NCI-H345 treated with DMSO at 0.1 percent for 48 hours (cell line): Measurements from ENCODE around the gene CD34.
A peak's percentile ranks its signal among the peaks of the same experiment; 100 is the strongest.
"Not testable (repeated sequence)": the region's sequence is repeated elsewhere in the genome, so short reads cannot be mapped to it uniquely, and the experiment has no call there.

Experiments
- DNase-seq: peaks from one replicate; lab custom pipeline; 2025; ENCODE audit not compliant: unreplicated experiment; lab: John Stamatoyannopoulos, UW

CD34 gene

DNA sequence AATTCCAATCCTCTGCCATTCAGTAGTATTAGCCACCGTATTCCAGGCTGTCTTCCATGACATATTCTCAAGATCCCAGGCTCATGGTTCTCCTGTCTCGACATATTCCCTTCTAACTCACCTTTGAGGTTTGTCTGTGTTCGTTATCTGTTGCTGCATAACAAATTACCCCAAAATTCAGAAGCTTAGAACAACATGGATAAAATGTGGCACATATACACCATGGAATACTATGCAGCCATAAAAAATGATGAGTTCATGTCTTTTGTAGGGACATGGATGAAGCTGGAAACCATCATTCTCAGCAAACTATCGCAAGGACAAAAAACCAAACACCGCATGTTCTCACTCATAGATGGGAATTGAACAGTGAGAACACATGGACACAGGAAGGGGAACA, 33.0 kb downstream of the CD34 start:
- DNase-seq, result not testable (repeated sequence)

DNA sequence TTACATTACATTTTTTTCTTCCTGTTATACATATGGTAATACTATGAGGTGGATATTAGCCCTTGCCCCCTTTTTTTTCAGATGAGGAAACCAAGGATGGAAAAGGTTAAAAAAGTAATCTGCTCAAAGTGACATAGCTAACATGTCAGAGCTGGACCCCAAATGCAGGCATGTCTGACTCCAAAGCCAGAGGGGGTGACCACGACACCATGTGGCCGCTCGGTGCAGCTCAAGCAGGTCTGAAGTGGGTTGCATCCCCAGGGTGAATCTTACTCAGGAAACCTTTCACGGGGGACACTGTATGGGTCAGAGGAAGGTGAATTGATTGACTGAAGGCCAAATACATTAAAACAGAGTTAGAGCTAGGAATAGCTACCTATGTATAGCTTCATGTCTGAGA, 34.8 kb downstream of the CD34 start:
- DNase-seq, result no peak

GRCh38 chr1:207875532-207875931, 35.4 kb downstream of the CD34 start:
- no peak for DNase-seq

DNA sequence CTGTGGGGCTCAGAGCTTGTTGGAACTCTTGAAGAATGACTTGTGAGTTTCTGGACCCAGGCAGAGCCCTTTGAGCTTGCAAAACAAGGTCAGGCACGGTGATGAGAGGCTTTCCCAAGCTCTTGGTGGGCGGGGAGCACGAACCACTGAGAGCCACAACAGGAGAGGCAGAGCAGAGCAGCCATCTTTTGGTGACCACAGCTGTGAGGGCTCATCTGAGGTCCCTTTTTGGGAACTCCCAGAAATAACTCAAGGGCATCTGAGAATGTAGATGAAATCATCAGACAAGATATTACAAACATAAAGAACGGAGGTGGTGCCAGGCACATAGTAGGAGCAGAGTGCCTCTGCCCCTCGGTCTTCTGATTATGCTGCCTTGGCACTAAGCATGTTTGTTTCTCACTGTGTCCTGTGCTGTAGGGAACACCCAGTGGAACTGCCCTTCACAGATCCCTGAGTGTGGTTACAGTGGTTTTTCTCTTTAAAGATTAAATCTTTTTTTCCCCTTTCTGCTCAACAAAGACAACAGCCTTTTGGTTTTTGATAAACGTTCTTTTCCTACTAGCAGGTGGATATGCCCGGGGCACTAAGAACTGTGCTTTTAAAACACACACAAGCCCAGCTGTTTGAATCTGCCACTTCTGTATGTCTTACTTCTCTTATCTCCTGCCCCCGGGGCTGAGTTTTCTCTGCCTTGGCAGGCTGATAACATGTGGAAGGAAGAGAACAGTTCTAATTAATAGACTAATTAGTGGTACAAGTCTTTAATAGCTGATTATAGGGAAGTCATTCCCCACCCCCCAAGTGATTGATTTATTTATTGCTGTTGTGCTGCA, 37.7 kb downstream of the CD34 start:
- no peak for DNase-seq

DNA sequence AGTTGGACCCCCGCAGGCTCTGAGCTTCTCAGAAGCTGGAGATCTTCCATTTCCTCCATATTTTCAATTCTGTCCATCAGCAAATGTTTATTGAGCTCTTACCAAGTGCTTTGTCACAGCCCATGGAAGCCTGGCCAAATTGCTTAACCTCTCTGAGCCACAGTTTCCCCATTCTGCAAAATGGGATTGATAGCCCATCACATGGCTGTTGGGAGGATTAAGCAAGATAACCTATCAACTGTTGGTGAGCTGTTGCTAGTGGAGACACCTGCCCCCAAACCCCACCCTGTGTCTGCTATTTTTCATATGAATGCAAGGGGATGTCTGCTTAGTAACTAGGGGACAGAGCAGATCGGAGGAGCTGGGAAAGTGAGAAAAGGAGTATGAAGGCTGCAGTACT, 38.3 kb downstream of the CD34 start:
- no peak for DNase-seq

GRCh38 chr1:207871117-207871649, 39.7 kb downstream of the CD34 start:
- no peak for DNase-seq

DNA sequence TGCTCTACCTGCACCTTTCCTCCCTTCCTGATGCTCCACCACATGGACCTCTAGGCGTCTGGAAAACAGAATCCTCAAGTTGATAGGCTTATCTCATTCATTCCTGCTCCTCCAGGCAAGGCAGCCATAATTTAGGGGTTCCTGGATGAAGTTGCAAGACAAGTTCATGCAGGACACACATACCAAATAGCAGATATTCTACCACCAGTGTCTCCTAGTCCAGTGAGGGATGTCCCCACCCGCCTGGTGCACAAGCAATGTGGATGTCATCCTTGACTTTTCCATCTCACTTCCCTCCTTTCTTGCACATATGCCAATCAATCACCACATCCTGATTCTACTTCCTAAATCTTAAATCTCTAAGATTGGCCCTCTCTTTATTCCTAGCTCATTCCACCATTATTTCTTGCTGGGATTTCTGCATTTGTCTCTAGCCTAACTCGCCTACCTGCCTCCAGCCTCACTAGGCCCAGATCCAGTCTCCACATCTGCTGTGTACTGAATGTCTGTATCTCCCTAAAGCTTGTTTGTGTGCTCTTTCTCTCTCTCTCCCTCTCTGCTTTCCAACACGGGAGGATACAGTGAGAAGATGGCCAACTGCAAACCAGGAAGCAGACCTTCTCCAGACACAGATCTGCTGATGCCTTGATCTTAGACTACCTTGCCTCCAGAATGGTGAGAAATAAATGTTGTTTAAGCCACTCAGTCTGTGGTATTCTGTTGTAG, 40.5 kb downstream of the CD34 start:
- DNase-seq, result no peak

DNA sequence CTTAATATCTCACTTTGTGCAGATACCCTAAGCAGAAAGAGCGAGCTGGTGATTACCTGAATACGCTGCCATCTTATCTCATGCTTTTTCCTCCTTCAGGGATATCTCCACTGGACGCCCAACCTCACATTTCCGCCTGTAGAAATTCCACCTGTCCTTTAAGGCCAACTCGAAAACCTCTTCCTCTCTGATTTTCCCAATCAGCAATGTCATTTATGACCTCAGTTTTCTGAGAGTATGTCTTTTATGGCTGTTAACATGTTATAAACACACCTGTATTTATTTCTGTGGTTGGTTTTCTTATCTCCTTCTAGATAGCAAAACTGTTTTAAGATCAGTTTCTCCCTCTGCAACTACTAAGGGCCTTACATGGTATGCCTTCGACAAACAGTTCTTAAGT, 41.1 kb downstream of the CD34 start:
- no peak for DNase-seq

GRCh38 chr1:207868774-207869721, 41.9 kb downstream of the CD34 start:
- DNase-seq, result peak; percentile 31

DNA sequence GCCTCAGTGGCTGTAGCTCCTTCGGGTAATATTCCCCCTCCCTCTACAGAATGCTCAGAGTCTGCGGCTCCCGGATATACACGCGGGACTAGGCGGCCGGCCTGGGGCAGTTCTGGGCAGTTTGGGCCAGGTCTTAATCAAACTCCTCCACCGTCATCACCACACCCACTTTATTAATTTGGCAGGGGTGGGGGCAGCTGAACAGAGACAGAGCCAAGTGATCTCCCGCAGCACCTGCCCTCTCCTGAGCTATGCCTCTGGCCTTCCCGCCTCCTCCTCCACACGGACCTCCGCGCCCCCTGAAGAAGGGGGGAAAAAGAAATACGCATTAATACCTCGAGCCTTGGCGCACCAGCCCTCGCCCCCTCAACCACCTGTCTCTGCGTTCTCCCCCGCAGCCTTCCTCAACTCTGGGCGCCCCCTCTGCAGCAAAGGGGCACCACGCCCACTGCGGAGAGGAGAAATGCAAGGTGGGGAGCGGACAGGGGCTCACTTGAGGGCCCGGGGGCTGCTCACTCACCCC, 42.6 kb downstream of the CD34 start:
- DNase-seq, result peak; percentile 26

DNA sequence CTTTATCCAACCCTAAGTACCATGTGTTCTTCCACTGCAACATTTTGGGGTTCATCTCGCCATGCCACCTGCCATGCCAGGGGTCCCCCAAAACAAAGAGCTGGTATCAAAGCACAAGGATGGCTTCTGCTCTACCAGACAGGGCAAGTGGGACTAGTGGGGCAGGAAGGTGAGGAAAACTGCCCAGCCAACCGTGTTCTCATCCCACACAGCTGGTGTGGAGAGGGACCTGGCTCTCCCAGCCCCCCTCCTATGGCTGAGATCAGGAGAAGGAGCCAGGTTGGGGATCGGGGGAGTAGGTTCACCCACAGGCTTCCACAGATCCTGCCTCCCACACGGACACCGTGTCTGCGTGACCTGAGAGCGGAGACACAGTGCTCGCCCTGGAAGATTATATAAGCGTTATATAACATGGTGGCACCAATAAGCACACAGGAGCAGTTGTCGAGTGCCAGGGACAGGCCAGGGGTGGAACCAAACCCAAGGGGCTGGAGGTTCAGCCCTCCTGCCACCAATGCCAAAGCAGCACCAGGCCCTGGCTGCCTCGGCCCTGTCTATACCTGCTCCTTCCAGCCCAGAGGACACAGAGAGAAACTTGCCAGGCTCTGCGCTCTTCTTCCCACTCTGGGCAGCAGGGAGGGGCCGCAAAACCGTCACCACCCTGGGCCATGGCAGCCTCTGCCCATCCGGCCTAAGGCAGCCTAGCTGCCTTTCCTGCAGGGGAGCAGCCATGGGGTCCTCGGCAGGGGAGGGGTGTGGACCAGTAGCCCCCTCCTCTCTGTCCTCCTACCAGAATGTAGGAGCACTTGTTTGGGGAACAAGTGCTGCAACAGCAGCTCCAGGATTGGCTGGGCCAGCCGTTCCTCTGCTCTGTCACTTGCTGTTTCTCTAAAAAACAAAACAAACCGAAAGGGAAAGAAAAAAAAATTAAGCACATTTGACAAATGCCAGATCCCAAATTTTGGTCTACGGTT, 43.5 kb downstream of the CD34 start:
- no peak for DNase-seq

DNA sequence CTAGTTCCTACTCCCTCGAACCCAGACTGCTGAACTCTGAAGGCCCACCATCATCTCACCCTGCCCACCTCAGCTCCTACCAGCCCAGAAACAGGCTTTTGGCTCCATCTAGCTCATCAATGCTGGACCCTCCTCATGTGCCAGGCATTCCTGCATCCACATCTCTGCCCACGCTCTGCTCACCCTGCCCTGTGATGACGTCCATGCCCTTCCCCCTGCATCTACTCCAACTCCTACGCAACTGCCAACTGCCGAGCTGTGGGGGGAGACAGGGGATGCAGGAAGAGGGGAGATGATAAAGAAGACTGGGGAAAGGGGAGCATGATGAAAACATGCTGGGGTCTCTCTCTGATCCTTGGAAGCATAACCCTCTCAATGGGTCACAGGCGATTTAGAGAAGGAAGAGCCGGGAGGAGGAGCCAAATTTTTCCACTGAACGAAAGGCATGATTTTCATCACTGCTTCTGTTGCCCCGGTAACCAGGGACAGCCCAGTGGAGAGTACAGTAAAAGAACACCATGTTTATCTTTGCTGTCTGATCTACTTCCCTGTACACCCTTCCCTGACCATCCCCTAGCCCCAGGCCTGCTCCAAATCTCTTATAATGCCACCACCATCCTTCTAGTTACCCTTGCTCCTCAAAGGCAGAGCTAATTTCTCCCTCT, 44.3 kb downstream of the CD34 start:
- DNase-seq, result no peak

DNA sequence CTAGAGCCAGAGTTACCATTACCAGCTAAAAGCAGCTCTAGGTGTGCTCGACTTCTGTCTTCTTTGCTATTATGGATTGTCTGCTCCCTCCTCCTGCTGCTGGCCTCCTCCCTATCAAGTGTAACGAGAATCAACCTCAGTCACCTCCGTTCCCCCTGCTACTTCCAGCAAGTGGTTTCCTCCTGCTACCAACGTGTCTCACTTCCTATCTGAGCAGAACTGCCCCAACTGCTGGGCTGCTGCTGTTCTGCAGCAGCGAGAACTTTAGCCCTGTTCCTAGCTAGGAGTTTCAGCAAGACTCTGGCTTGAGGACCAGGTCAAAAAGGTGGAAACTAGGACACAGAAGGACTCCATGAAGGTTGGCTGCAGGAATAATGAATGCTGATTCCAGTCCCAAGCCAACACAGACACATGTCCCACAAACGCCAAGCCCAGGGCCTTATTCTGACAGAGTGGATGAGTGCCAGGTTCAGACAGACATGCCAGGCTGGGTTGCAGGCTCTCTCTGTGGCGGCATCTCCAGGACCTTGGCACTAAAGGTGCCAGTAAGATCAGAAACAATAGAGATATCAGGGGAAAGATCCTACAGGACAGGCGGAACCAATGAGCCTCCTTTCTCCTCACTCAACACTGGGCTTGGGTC, 46.9 kb downstream of the CD34 start:
- DNase-seq, result no peak

- DNase-seq, result no peak
Observed at GRCh38 chr1:207862241-207862787, 48.6 kb downstream of the CD34 start.

DNA sequence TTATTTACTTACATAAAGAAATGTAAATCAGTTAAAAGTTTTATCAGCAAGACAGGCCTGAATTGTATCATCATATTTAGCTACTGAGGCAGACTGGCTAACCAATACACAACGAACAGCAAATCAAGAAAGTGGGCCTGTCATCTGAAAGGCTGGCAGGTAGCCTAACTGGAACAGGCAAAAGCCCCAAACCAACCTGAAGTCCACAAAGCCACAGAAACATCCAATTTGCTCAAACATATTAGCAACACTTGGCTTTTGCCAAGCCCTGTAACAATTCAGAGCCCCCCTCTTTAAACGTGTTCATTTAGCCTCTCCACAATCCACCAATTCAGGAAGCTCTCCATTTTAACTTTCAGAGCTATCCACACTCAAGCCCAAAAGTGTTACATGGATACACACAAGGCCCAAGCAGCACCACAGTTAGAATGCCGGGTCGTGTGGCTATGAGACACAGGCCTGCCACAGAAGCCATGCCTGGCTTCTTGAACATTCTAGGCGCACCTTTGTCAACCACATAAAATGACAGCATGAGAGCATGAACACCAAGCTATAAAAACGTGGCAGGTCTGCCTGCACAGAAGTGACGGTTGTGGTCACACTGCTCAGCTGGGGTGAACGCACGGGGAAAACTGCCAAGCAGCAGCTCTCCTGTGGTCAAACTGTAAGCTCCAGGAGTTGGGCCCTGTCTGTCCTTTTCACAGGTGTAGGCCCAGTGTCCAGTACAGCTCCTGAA, 49.3 kb downstream of the CD34 start:
- no peak for DNase-seq

DNA sequence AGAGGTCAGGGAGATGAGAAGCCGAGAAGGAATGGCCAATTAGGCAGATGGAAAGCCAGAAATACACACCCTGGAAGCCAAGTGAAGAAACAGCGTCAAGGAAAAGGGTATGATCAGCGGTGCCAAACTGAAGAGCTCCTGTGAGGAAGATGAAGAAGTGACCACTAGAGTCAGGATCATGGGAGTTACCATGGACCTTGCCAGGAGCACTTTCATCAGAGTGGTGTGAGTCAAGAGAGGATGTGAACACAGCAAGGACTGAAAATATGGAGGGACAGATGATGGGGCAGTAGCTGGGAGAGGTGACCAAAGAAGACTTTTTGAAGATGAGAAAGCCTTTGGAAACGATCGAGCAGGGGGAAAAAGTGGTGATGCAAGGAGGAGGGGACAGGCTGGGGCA, 50.4 kb downstream of the CD34 start:
- no peak for DNase-seq

- DNase-seq, result no peak
Observed at GRCh38 chr1:207858806-207859205, 52.1 kb downstream of the CD34 start.

DNA sequence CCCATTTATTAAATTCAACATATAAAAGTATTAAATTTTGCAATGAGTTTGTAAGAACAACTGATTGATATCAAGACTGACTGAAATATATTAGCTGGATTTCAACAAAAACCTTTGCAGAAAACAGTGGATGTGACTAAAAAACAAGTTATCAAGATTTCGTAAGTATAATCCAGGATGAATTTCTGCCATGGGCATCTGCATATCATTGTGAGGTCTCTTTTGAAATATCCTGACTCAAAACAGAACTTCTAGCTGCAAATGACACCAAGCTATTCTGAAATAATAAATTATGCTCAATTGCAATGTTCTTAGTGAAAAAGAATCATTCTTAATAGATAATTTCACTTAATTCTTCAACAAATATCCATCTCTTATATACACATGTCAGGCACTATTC, 52.6 kb downstream of the CD34 start:
- DNase-seq, result no peak
